ENCODE measurements around the gene GPR15.

GPR15 gene

GRCh38 chr3:98531622-98532274 is at the start of gene GPR15:
Gene GPR15, plus strand, starts transcription at chr3:98531978. Its CDS starts 56 bp downstream, at chr3:98532034.
- DNase-seq = no peak
- intact Hi-C loops (cut with DNase I) = no loop called here

- no peak for DNase-seq
- intact Hi-C loops (cut with DNase I) = no loop called here
Measured at GRCh38 chr3:98482717-98483482, 48.9 kb upstream of the GPR15 start.

GRCh38 chr3:98483626-98484025 is 48.2 kb upstream of the GPR15 start:
- DNase-seq = no peak
- intact Hi-C loops (cut with DNase I) = no loop called here

GRCh38 chr3:98497381-98497780 is 34.4 kb upstream of the GPR15 start, which contains the start of gene OR5K2:
Gene OR5K2, plus strand, starts transcription at chr3:98497681. Its CDS starts 0 bp downstream, at chr3:98497681.
- intact Hi-C loops (cut with DNase I) = no loop called here
- no peak for DNase-seq

GRCh38 chr3:98500019-98500418 is 31.8 kb upstream of the GPR15 start:
- intact Hi-C loops (cut with DNase I) = no loop called here
- no peak for DNase-seq

GRCh38 chr3:98501270-98501669 is 30.5 kb upstream of the GPR15 start:
- peak in 21 of 42 donors; percentile 21 to 78 (median 43) for DNase-seq
- intact Hi-C loops (cut with DNase I) = no loop called here

GRCh38 chr3:98501863-98502576 is 29.8 kb upstream of the GPR15 start:
- intact Hi-C loops (cut with DNase I) = no loop called here

GRCh38 chr3:98504539-98504938 is 27.2 kb upstream of the GPR15 start:
- intact Hi-C loops (cut with DNase I) = no loop called here
- DNase-seq = no peak

More at GRCh38 chr3:98501863-98502576, 29.8 kb upstream of the GPR15 start:
- DNase-seq = no peak

- intact Hi-C loops (cut with DNase I) = no loop called here
- no peak for DNase-seq
Measured at GRCh38 chr3:98508582-98508981, 23.2 kb upstream of the GPR15 start.

GRCh38 chr3:98512576-98512975 is 19.2 kb upstream of the GPR15 start:
- DNase-seq = no peak
- intact Hi-C loops (cut with DNase I) = no loop called here

- intact Hi-C loops (cut with DNase I) = no loop called here
- peak in 6 of 42 donors; percentile 12 to 40 (median 32) for DNase-seq
Measured at GRCh38 chr3:98513091-98513511, 18.7 kb upstream of the GPR15 start.

GRCh38 chr3:98513736-98514135 is 18.0 kb upstream of the GPR15 start:
- intact Hi-C loops (cut with DNase I) = no loop called here
- no peak for DNase-seq

- intact Hi-C loops (cut with DNase I) = no loop called here
- no peak for DNase-seq
Measured at GRCh38 chr3:98514948-98515347, 16.8 kb upstream of the GPR15 start.

- peak in 26 of 42 donors; percentile 13 to 80 (median 46) for DNase-seq
- intact Hi-C loops (cut with DNase I) = no loop called here
Measured at GRCh38 chr3:98518816-98519215, 13.0 kb upstream of the GPR15 start.

GRCh38 chr3:98519351-98519750 is 12.4 kb upstream of the GPR15 start:
- DNase-seq = peak in 2 of 42 donors; percentile 6 to 11
- intact Hi-C loops (cut with DNase I) = no loop called here

GRCh38 chr3:98521897-98522543 is 9.8 kb upstream of the GPR15 start:
- intact Hi-C loops (cut with DNase I) = loop anchor here (1.0 kb wide), 1 partner anchor 71 kb away; the partner anchor contains the start of gene CPOX
- peak in 32 of 42 donors; percentile 6 to 69 (median 32) for DNase-seq

- intact Hi-C loops (cut with DNase I) = loop anchor here (1.0 kb wide), 1 partner anchor 71 kb away; the partner anchor contains the start of gene CPOX
- peak; percentile 97 to 100 (median 99) for DNase-seq
Measured at GRCh38 chr3:98522544-98523281, 9.1 kb upstream of the GPR15 start, which contains the start of gene CLDND1. Gene CLDND1, minus strand, starts transcription at chr3:98522902. Its CDS starts 1,478 bp downstream, at chr3:98521424.

GRCh38 chr3:98525494-98525893 is 6.3 kb upstream of the GPR15 start:
- intact Hi-C loops (cut with DNase I) = no loop called here
- DNase-seq = no peak

All from head of caudate nucleus (tissue), 42 donors.